Esophagus muscularis mucosa (tissue), 4 donors: ENCODE results near the gene FAM120AOS. TPM values are rescaled to one million over a fixed set of nuclear protein-coding genes. Genes with fewer than 3 reads are reported as not detected.

ENCODE experiments used
- DNase-seq: peaks from one replicate; pipeline ENCODE4 v3.0.0-alpha.2; 2017; ENCODE audit errors: extremely low spot score
- H3K27ac ChIP-seq, 4 donors: fragments of 200-600 bp; sonication (generic); replicated peaks in 1 of 4; 1 replicate in 3 of 4; 2 replicates in 1 of 4; pipeline ENCODE4 v1.5.1; 2016 to 2019; ENCODE audit warnings: mild to moderate bottlenecking in 1 of 4
- H3K27me3 ChIP-seq, 4 donors: fragments of 200-600 bp; sonication (generic); one replicate each; pipeline versions ENCODE4 v1.5.1 to v1.6.0; 2016 to 2019
- H3K36me3 ChIP-seq, 4 donors: fragments of 200-600 bp; sonication (generic); one replicate each; pipeline ENCODE4 v1.5.1; 2016 to 2019
- H3K4me1 ChIP-seq, 4 donors: fragments of 200-600 bp; sonication (generic); one replicate each; pipeline ENCODE4 v1.5.1; 2016 to 2019
- H3K4me3 ChIP-seq, 4 donors: fragments of 200-600 bp; sonication (generic); 1 replicate in 2 of 4; 2 replicates in 2 of 4; pipeline ENCODE4 v1.5.1; 2016 to 2019; ENCODE audit warnings: mild to moderate bottlenecking in 4 of 4, moderate library complexity in 1 of 4
- H3K9me3 ChIP-seq, 4 donors: fragments of 200-600 bp; sonication (generic); 1 replicate in 3 of 4; 2 replicates in 1 of 4; pipeline ENCODE4 v1.5.1; 2016 to 2019
- CTCF ChIP-seq, 3 experiments: fragments of 200-600 bp in 2 of 3; fragments of 450-650 bp in 1 of 3; sonication (generic) in 2 of 3; IDR thresholded peaks; one replicate each; pipeline ENCODE4 v1.5.1; 2017 to 2019; ENCODE audit warnings: antibody characterized with exemption in 3 of 3, mild to moderate bottlenecking in 2 of 3, moderate library complexity in 1 of 3
- EP300 ChIP-seq: sonication (generic); formaldehyde crosslinking; IDR thresholded peaks from one replicate; pipeline ENCODE4 v1.6.1; 2017; ENCODE audit warnings: antibody characterized with exemption
- POLR2A ChIP-seq: fragments of 450-650 bp; IDR thresholded peaks from one replicate; pipeline ENCODE4 v1.6.1; 2017; ENCODE audit warnings: antibody characterized with exemption, moderate library complexity, mild to moderate bottlenecking, low read depth
- POLR2AphosphoS5 ChIP-seq, 2 donors: sonication (generic); formaldehyde crosslinking; IDR thresholded peaks; one replicate each; pipeline ENCODE4 v1.6.1; 2017; ENCODE audit warnings: antibody characterized with exemption in 2 of 2
- WGBS: methylation state at CpG from one replicate; pipeline ENCODE4 v1.1.5; 2018; 5-methylcytosine and 5-hydroxymethylcytosine counted together
- intact Hi-C: fragments of 100-400 bp; cut with DNase I; formaldehyde crosslinking; loops from one replicate; pipeline ENCODE4 v1.15.1; 2023
- total RNA-seq, 4 donors: library from RNA; depleted of rRNA; stranded (reverse); fragments of >200 nt; gene quantifications; one replicate each; pipeline versions ENCODE4 v1.1.0 to v1.2.1, GENCODE V29; 2016

Gene FAM120AOS
- total RNA-seq, 4 donors from 2014 or later, result 51.7 to 63.6 (median 55.3) TPM

- 40% methylated on average over 3 of the region's 3 CpGs for WGBS
- TF ChIP-seq POLR2A (no peak), POLR2AphosphoS5 (IDR thresholded peaks at IDR 0.05) (no peak), CTCF (IDR thresholded peaks at IDR 0.05) (no peak)
- peaks cover 55 to 93% (median 80%) of the 10 kb centered on the region in 4 donors for H3K4me1 ChIP-seq
- no peaks in the 10 kb centered on the region for H3K27me3 ChIP-seq
- H3K27ac ChIP-seq, result no peak overlapping the region
- intact Hi-C loops, result no loop called here
- DNase-seq, result no peak
- H3K4me3 ChIP-seq, result no peak overlapping the region
- H3K9me3 ChIP-seq, result no peaks in the 10 kb centered on the region
- H3K36me3 ChIP-seq, result peaks cover 0 to 7% (median 0%) of the 10 kb centered on the region in 4 donors
Measured at GRCh38 chr9:93467062-93467416, 13.7 kb upstream of the FAM120AOS start.

GRCh38 chr9:93466416-93467061, 13.2 kb upstream of the FAM120AOS start:
- Histone ChIP-seq H3K27ac (peak overlapping the region in 1 of 4 donors; percentile 27), H3K27me3 (no peaks in the 10 kb centered on the region), H3K4me1 (peaks cover 55 to 93% (median 80%) of the 10 kb centered on the region in 4 donors), H3K4me3 (no peak overlapping the region), H3K9me3 (no peaks in the 10 kb centered on the region), H3K36me3 (peaks cover 0 to 5% (median 0%) of the 10 kb centered on the region in 4 donors)
- 67% methylated on average over 7 of the region's 7 CpGs for WGBS
- intact Hi-C loops, result no loop called here
- DNase-seq, result no peak
- TF ChIP-seq EP300 (no peak), POLR2A (no peak), CTCF (IDR thresholded peaks at IDR 0.05) (no peak), POLR2AphosphoS5 (IDR thresholded peaks at IDR 0.05) (no peak)

- WGBS, result 93% methylated on average over 6 of the region's 6 CpGs
- Histone ChIP-seq H3K4me3 (no peak overlapping the region), H3K27ac (peak overlapping the region in 1 of 4 donors; percentile 1), H3K9me3 (no peaks in the 10 kb centered on the region), H3K27me3 (no peaks in the 10 kb centered on the region), H3K4me1 (peaks cover 55 to 91% (median 76%) of the 10 kb centered on the region in 4 donors), H3K36me3 (no peaks in the 10 kb centered on the region)
- intact Hi-C loops, result no loop called here
- TF ChIP-seq EP300 (no peak), POLR2AphosphoS5 (IDR thresholded peaks at IDR 0.05) (no peak), POLR2A (no peak), CTCF (IDR thresholded peaks at IDR 0.05) (no peak)
- no peak for DNase-seq
Measured at GRCh38 chr9:93465855-93466254, 12.5 kb upstream of the FAM120AOS start.

- Histone ChIP-seq H3K9me3 (no peaks in the 10 kb centered on the region), H3K36me3 (no peaks in the 10 kb centered on the region), H3K4me3 (no peak overlapping the region), H3K27ac (no peak overlapping the region), H3K4me1 (peaks cover 64 to 89% (median 74%) of the 10 kb centered on the region in 4 donors), H3K27me3 (no peaks in the 10 kb centered on the region)
- intact Hi-C loops, result no loop called here
- 60% methylated on average over 2 of the region's 2 CpGs for WGBS
- TF ChIP-seq EP300 (no peak), CTCF (IDR thresholded peaks at IDR 0.05) (no peak), POLR2AphosphoS5 (IDR thresholded peaks at IDR 0.05) (no peak), POLR2A (no peak)
- no peak for DNase-seq
Measured at GRCh38 chr9:93464876-93465275, 11.5 kb upstream of the FAM120AOS start.

- peaks cover 69 to 89% (median 74%) of the 10 kb centered on the region in 4 donors for H3K4me1 ChIP-seq
- 66% methylated on average over 3 of the region's 3 CpGs for WGBS
- TF ChIP-seq POLR2A, result no peak
- no peak for TF ChIP-seq EP300
- no peak for TF ChIP-seq POLR2AphosphoS5 (IDR thresholded peaks at IDR 0.05)
- no peak for TF ChIP-seq CTCF (IDR thresholded peaks at IDR 0.05)
- no peaks in the 10 kb centered on the region for H3K9me3 ChIP-seq
- intact Hi-C loops, result no loop called here
- no peaks in the 10 kb centered on the region for H3K36me3 ChIP-seq
- no peak for DNase-seq
- no peak overlapping the region for H3K4me3 ChIP-seq
- no peaks in the 10 kb centered on the region for H3K27me3 ChIP-seq
- H3K27ac ChIP-seq, result no peak overlapping the region
Measured at GRCh38 chr9:93464395-93464794, 11.0 kb upstream of the FAM120AOS start.
